ENCODE data around the gene FMOD. TPM values are rescaled to one million over a fixed set of nuclear protein-coding genes. Genes with fewer than 3 reads are reported as not detected.
A peak's percentile ranks its signal among the peaks of the same experiment; 100 is the strongest.

The FMOD gene
- total RNA-seq, 1 donor from 2014 or later, result not detected

GRCh38 chr1:203364094-203364801 is 13.3 kb upstream of the FMOD start:
- Histone ChIP-seq H3K9me3 (ENCODE audit: low read depth) (no peaks in the 10 kb centered on the region), H3K4me3 (no peak overlapping the region), H3K4me2 (no peak overlapping the region), H2AFZ (replicated peaks) (no peak overlapping the region), H3K36me3 (no peaks in the 10 kb centered on the region), H3K27me3 (peaks cover 3% of the 10 kb centered on the region), H3K4me1 (peaks cover 25% of the 10 kb centered on the region), H3K27ac (no peak overlapping the region), H4K20me1 (ENCODE audit: low read depth) (no peaks in the 10 kb centered on the region), H3K79me2 (ENCODE audit: low read depth) (no peaks in the 10 kb centered on the region), H3K9ac (no peak overlapping the region), H3F3A (ENCODE audit: low read depth) (peaks cover 5% of the 10 kb centered on the region)
- Mint-ChIP-seq H3K36me3 (no peaks in the 10 kb centered on the region), H3K4me1 (peaks cover 39% of the 10 kb centered on the region), H3K4me3 (no peak overlapping the region), H3K27ac (peak overlapping the region; percentile 81), H3K27me3 (ENCODE audit: insufficient read depth, low read depth) (peaks cover 6% of the 10 kb centered on the region), H3K9me3 (no peaks in the 10 kb centered on the region)
- TF ChIP-seq EZH2phosphoT487 (IDR thresholded peaks at IDR 0.05), result no peak
- no peak for TF ChIP-seq CTCF (IDR thresholded peaks at IDR 0.05)
- no peak for TF ChIP-seq EZH2 (IDR thresholded peaks at IDR 0.05)
- DNase-seq (ENCODE audit: low spot score), result no peak

GRCh38 chr1:203362720-203363025 is 11.8 kb upstream of the FMOD start:
- TF ChIP-seq EZH2phosphoT487 (IDR thresholded peaks at IDR 0.05) (no peak), CTCF (IDR thresholded peaks at IDR 0.05) (no peak), EZH2 (IDR thresholded peaks at IDR 0.05) (no peak)
- peaks cover 4% of the 10 kb centered on the region for H3K27me3 Mint-ChIP-seq (ENCODE audit: insufficient read depth, low read depth)
- Histone ChIP-seq H3K4me2 (no peak overlapping the region), H3F3A (ENCODE audit: low read depth) (peaks cover 5% of the 10 kb centered on the region), H3K79me2 (ENCODE audit: low read depth) (no peaks in the 10 kb centered on the region), H3K36me3 (no peaks in the 10 kb centered on the region), H3K4me3 (no peak overlapping the region), H3K27me3 (peaks cover 3% of the 10 kb centered on the region), H3K27ac (no peak overlapping the region), H4K20me1 (ENCODE audit: low read depth) (no peaks in the 10 kb centered on the region), H3K9me3 (ENCODE audit: low read depth) (no peaks in the 10 kb centered on the region), H3K4me1 (peaks cover 25% of the 10 kb centered on the region), H2AFZ (replicated peaks) (no peak overlapping the region), H3K9ac (no peak overlapping the region)
- H3K4me1 Mint-ChIP-seq, result peaks cover 36% of the 10 kb centered on the region
- H3K36me3 Mint-ChIP-seq, result no peaks in the 10 kb centered on the region
- peak overlapping the region; percentile 74 for H3K27ac Mint-ChIP-seq
- no peaks in the 10 kb centered on the region for H3K9me3 Mint-ChIP-seq
- H3K4me3 Mint-ChIP-seq, result no peak overlapping the region
- DNase-seq (ENCODE audit: low spot score), result no peak

GRCh38 chr1:203361945-203362719 is 11.2 kb upstream of the FMOD start:
- H3K27me3 ChIP-seq, result peaks cover 3% of the 10 kb centered on the region
- no peak overlapping the region for H3K9ac ChIP-seq
- no peaks in the 10 kb centered on the region for H3K36me3 Mint-ChIP-seq
- peaks cover 5% of the 10 kb centered on the region for H3F3A ChIP-seq (ENCODE audit: low read depth)
- DNase-seq (ENCODE audit: low spot score), result no peak
- H3K4me3 Mint-ChIP-seq, result no peak overlapping the region
- H3K4me1 Mint-ChIP-seq, result peaks cover 36% of the 10 kb centered on the region
- no peak overlapping the region for H3K27ac ChIP-seq
- H3K27me3 Mint-ChIP-seq (ENCODE audit: insufficient read depth, low read depth), result peaks cover 4% of the 10 kb centered on the region
- H3K4me2 ChIP-seq, result no peak overlapping the region
- no peak overlapping the region for H3K4me3 ChIP-seq
- H2AFZ ChIP-seq (replicated peaks), result no peak overlapping the region
- no peaks in the 10 kb centered on the region for H3K9me3 ChIP-seq (ENCODE audit: low read depth)
- TF ChIP-seq EZH2 (IDR thresholded peaks at IDR 0.05) (no peak), EZH2phosphoT487 (IDR thresholded peaks at IDR 0.05) (no peak), CTCF (IDR thresholded peaks at IDR 0.05) (no peak)
- H3K4me1 ChIP-seq, result peaks cover 23% of the 10 kb centered on the region
- no peaks in the 10 kb centered on the region for H3K79me2 ChIP-seq (ENCODE audit: low read depth)
- no peaks in the 10 kb centered on the region for H4K20me1 ChIP-seq (ENCODE audit: low read depth)
- H3K27ac Mint-ChIP-seq, result peak overlapping the region; percentile 74
- H3K9me3 Mint-ChIP-seq, result no peaks in the 10 kb centered on the region
- H3K36me3 ChIP-seq, result no peaks in the 10 kb centered on the region

All from neural progenitor cell (in vitro differentiated cells).